ENCODE measurements around the gene KRTAP5-5.
"Not testable (repeated sequence)": the region's sequence is repeated elsewhere in the genome, so short reads cannot be mapped to it uniquely, and the experiment has no call there.

The KRTAP5-5 gene

GRCh38 chr11:1660111-1660867, 30.7 kb downstream of the KRTAP5-5 start:
- no peak for DNase-seq

- DNase-seq, result not testable (repeated sequence)
Measured at GRCh38 chr11:1661454-1662269, 32.1 kb downstream of the KRTAP5-5 start.

- not testable (repeated sequence) for DNase-seq
Measured at GRCh38 chr11:1662699-1663283, 33.2 kb downstream of the KRTAP5-5 start.

- no peak for DNase-seq
Measured at GRCh38 chr11:1665313-1665712, 35.7 kb downstream of the KRTAP5-5 start.

GRCh38 chr11:1667121-1667850, 37.7 kb downstream of the KRTAP5-5 start:
- DNase-seq, result no peak

- no peak for DNase-seq
Measured at GRCh38 chr11:1667906-1668305, 38.3 kb downstream of the KRTAP5-5 start.

GRCh38 chr11:1668911-1669473, 39.4 kb downstream of the KRTAP5-5 start:
- DNase-seq, result no peak

GRCh38 chr11:1669546-1670218, 40.1 kb downstream of the KRTAP5-5 start:
- DNase-seq, result no peak

- DNase-seq, result not testable (repeated sequence)
Measured at GRCh38 chr11:1670457-1670856, 40.9 kb downstream of the KRTAP5-5 start.

- DNase-seq, result no peak
Measured at GRCh38 chr11:1670905-1671371, 41.4 kb downstream of the KRTAP5-5 start.

- no peak for DNase-seq
Measured at GRCh38 chr11:1671658-1672057, 42.1 kb downstream of the KRTAP5-5 start.

GRCh38 chr11:1672613-1673350, 43.2 kb downstream of the KRTAP5-5 start:
- no peak for DNase-seq

- no peak for DNase-seq
Measured at GRCh38 chr11:1673446-1674172, 44.0 kb downstream of the KRTAP5-5 start.

GRCh38 chr11:1674173-1675131, 44.9 kb downstream of the KRTAP5-5 start:
- DNase-seq, result no peak

- no peak for DNase-seq
Measured at GRCh38 chr11:1675536-1676228, 46.1 kb downstream of the KRTAP5-5 start.

GRCh38 chr11:1676229-1676740, 46.7 kb downstream of the KRTAP5-5 start:
- no peak for DNase-seq

GRCh38 chr11:1679881-1680280, 50.3 kb downstream of the KRTAP5-5 start:
- no peak for DNase-seq
